IMR-90 (cell line): ENCODE results near the gene NOS3. TPM values are rescaled to one million over a fixed set of nuclear protein-coding genes. Genes with fewer than 3 reads are reported as not detected.

Experiments
- ATAC-seq: fragments of 200-7000 bp; cut with Tn5 transposase; 2 replicates; pipeline ENCODE4 v1.9.1; 2020; ENCODE audit warnings: low read depth, mild to moderate bottlenecking, moderate library complexity
- BruUV-seq: library from RNA; stranded (reverse); fragments of 400-500 nt; replicated peaks from 2 replicates; lab custom pipeline; 2021; lab: Mats Ljungman, UMichigan
- CTCF ChIA-PET: fragments of 300-600 bp; formaldehyde crosslinking; extraction: SDS; loops from one replicate; lab custom pipeline; 2021; ENCODE audit warnings: antibody characterized with exemption; lab: Yijun Ruan, JAX
- POLR2A ChIA-PET: fragments of 300-600 bp; sonication (Branson Sonifier 250); formaldehyde crosslinking; loops from one replicate; lab custom pipeline; 2022; ENCODE audit warnings: antibody characterized with exemption; ENCODE audit not compliant: unreplicated experiment; lab: Charles Lee
- DNase-seq: peaks from one replicate; pipeline ENCODE4 v3.0.0; 2013
- H2AFZ ChIP-seq: replicated peaks from 2 replicates; pipeline ENCODE3; 2013; ENCODE audit warnings: low read length, mild to moderate bottlenecking; ENCODE audit not compliant: poor library complexity
- H2AK5ac ChIP-seq: 2 replicates; pipeline ENCODE4 v1.6.1; 2013; ENCODE audit warnings: low read depth, low read length, inconsistent platforms
- H2AK9ac ChIP-seq: replicated peaks from 2 replicates; pipeline ENCODE3; 2013; ENCODE audit warnings: mild to moderate bottlenecking, low read depth, low read length, moderate library complexity; ENCODE audit not compliant: poor library complexity
- H2BK120ac ChIP-seq: 2 replicates; pipeline ENCODE4 v1.6.1; 2013; ENCODE audit warnings: low read depth, low read length, inconsistent platforms
- H2BK15ac ChIP-seq: 3 replicates; pipeline ENCODE4 v1.6.1; 2013; ENCODE audit warnings: low read depth, low read length, inconsistent platforms
- H2BK20ac ChIP-seq: 2 replicates; pipeline ENCODE4 v1.6.1; 2013; ENCODE audit warnings: low read depth, mild to moderate bottlenecking, inconsistent platforms, low read length, moderate library complexity
- H2BK5ac ChIP-seq: 2 replicates; pipeline ENCODE4 v1.6.1; 2013; ENCODE audit warnings: mild to moderate bottlenecking, low read depth, low read length, inconsistent platforms; ENCODE audit not compliant: poor library complexity, severe bottlenecking
- H3K14ac ChIP-seq: replicated peaks from 2 replicates; pipeline ENCODE4 v1.6.1; 2013; ENCODE audit warnings: low read depth, low read length, inconsistent platforms
- H3K18ac ChIP-seq: 2 replicates; pipeline ENCODE4 v1.6.1; 2013; ENCODE audit warnings: low read depth, low read length, control low read depth
- H3K23ac ChIP-seq: 2 replicates; pipeline ENCODE4 v1.6.1; 2013; ENCODE audit warnings: low read depth, low read length, inconsistent platforms
- H3K27ac ChIP-seq: 2 replicates; pipeline ENCODE4 v1.5.1; 2013; ENCODE audit warnings: mild to moderate bottlenecking, control low read depth, low read length; ENCODE audit not compliant: insufficient read depth
- H3K27me3 ChIP-seq: 2 replicates; pipeline ENCODE4 v1.6.1; 2013; ENCODE audit warnings: low read length; ENCODE audit not compliant: control insufficient read depth, insufficient read depth
- H3K36me3 ChIP-seq: 2 replicates; pipeline ENCODE4 v1.6.1; 2013; ENCODE audit warnings: low read length, mixed read lengths; ENCODE audit not compliant: control insufficient read depth, insufficient read depth
- H3K4ac ChIP-seq: 2 replicates; pipeline ENCODE4 v1.6.1; 2013; ENCODE audit warnings: low read depth, low read length, inconsistent platforms
- H3K4me1 ChIP-seq: 2 replicates; pipeline ENCODE4 v1.6.1; 2013; ENCODE audit warnings: low read length, mixed read lengths; ENCODE audit not compliant: control insufficient read depth, insufficient read depth
- H3K4me2 ChIP-seq: 2 replicates; pipeline ENCODE4 v1.6.1; 2013; ENCODE audit warnings: low read depth, mild to moderate bottlenecking, control low read depth, low read length, moderate library complexity
- H3K4me3 ChIP-seq: 2 replicates; pipeline ENCODE4 v1.5.1; 2013; ENCODE audit warnings: low read depth, mild to moderate bottlenecking, control low read depth, low read length, moderate library complexity; ENCODE audit not compliant: insufficient read depth
- H3K56ac ChIP-seq: 2 replicates; pipeline ENCODE4 v1.6.1; 2013; ENCODE audit warnings: low read length, inconsistent platforms; ENCODE audit not compliant: insufficient read depth; ENCODE audit errors: extremely low read depth
- H3K79me1 ChIP-seq, 2 experiments: 2 replicates each; pipeline ENCODE4 v1.6.1; 2013; ENCODE audit warnings: low read length in 2 of 2, inconsistent platforms in 1 of 2, low read depth in 1 of 2
- H3K9ac ChIP-seq: 2 replicates; pipeline ENCODE4 v1.6.1; 2013; ENCODE audit warnings: low read depth, low read length, control low read depth
- H3K9me1 ChIP-seq: 2 replicates; pipeline ENCODE4 v1.6.1; 2013; ENCODE audit warnings: low read length, inconsistent platforms; ENCODE audit not compliant: insufficient read depth
- H3K9me3 ChIP-seq: 2 replicates; pipeline ENCODE4 v1.6.1; 2013; ENCODE audit warnings: low read length; ENCODE audit not compliant: control insufficient read depth, insufficient read depth
- H4K20me1 ChIP-seq: 2 replicates; pipeline ENCODE4 v1.6.1; 2013; ENCODE audit warnings: low read length, inconsistent platforms; ENCODE audit not compliant: insufficient read depth
- H4K5ac ChIP-seq: 2 replicates; pipeline ENCODE4 v1.6.1; 2013; ENCODE audit warnings: mild to moderate bottlenecking, low read depth, low read length, control low read depth
- H4K8ac ChIP-seq, 2 experiments: 2 replicates each; pipeline ENCODE4 v1.6.1; 2013; ENCODE audit warnings: low read depth in 2 of 2, low read length in 2 of 2, control low read depth in 1 of 2, inconsistent platforms in 1 of 2
- H4K91ac ChIP-seq: 2 replicates; pipeline ENCODE4 v1.6.1; 2013; ENCODE audit warnings: low read depth, low read length, inconsistent platforms; ENCODE audit not compliant: insufficient read depth
- BHLHE40 ChIP-seq: fragments of 150-350 bp; IDR thresholded peaks from 2 replicates; pipeline ENCODE4 v1.6.1; 2016; ENCODE audit warnings: mild to moderate bottlenecking, low read depth, low read length
- CEBPB ChIP-seq: IDR thresholded peaks from 2 replicates; pipeline ENCODE4 v1.6.1; 2012; ENCODE audit warnings: low read depth, low read length, improper control_type of control experiment
- CHD1 ChIP-seq: IDR thresholded peaks from 2 replicates; pipeline ENCODE4 v1.6.1; 2012; ENCODE audit warnings: low read depth, low read length, improper control_type of control experiment
- FOS ChIP-seq: fragments of 150-350 bp; IDR thresholded peaks from 2 replicates; pipeline ENCODE4 v1.6.1; 2016; ENCODE audit warnings: low read depth, low read length
- MAFK ChIP-seq: IDR thresholded peaks from 2 replicates; pipeline ENCODE4 v1.6.1; 2012; ENCODE audit warnings: low read depth, low read length, improper control_type of control experiment
- MAZ ChIP-seq: IDR thresholded peaks from 2 replicates; pipeline ENCODE4 v1.6.1; 2012; ENCODE audit warnings: low read depth, mild to moderate bottlenecking, low read length, improper control_type of control experiment, moderate library complexity, borderline replicate concordance
- MXI1 ChIP-seq: IDR thresholded peaks from 2 replicates; pipeline ENCODE4 v1.6.1; 2012; ENCODE audit warnings: low read depth, mild to moderate bottlenecking, low read length, moderate library complexity, borderline replicate concordance
- NFE2L2 ChIP-seq: fragments of 150-350 bp; IDR thresholded peaks from 2 replicates; pipeline ENCODE4 v1.6.1; 2016; ENCODE audit warnings: low read depth, mild to moderate bottlenecking, low read length
- POLR2A ChIP-seq: IDR thresholded peaks from 2 replicates; pipeline ENCODE4 v1.6.1; 2012; ENCODE audit warnings: mild to moderate bottlenecking, low read depth, low read length
- RAD21 ChIP-seq: IDR thresholded peaks from 2 replicates; pipeline ENCODE4 v1.6.1; 2012; ENCODE audit warnings: low read length, improper control_type of control experiment
- RCOR1 ChIP-seq: IDR thresholded peaks from 2 replicates; pipeline ENCODE4 v1.6.1; 2012; ENCODE audit warnings: mild to moderate bottlenecking, low read length, improper control_type of control experiment; ENCODE audit not compliant: insufficient replicate concordance
- RFX5 ChIP-seq: IDR thresholded peaks from 2 replicates; pipeline ENCODE4 v1.8.0; 2012; ENCODE audit warnings: low read depth, mild to moderate bottlenecking, low read length, moderate library complexity
- SMC3 ChIP-seq: fragments of 150-350 bp; IDR thresholded peaks from 2 replicates; pipeline ENCODE4 v1.6.1; 2016; ENCODE audit warnings: low read depth, mild to moderate bottlenecking, antibody characterized with exemption, low read length, moderate library complexity
- whole genome bisulfite sequencing, 2 experiments: methylation state at CpG; one replicate each; pipeline versions ENCODE4 v1.1.5 to v1.1.7; 2013; ENCODE audit warnings: missing lambda C conversion rate in 2 of 2; ENCODE audit not compliant: insufficient read length in 1 of 2; ENCODE audit errors: extremely low coverage in 2 of 2; 5-methylcytosine and 5-hydroxymethylcytosine counted together
- dilution Hi-C: fragments of 300-500 bp; cut with HindIII; formaldehyde crosslinking; loops from one replicate; pipeline ENCODE4 v1.14.3; 2018; ENCODE audit warnings: low sequenced_read_pairs; ENCODE audit not compliant: unreplicated experiment
- in situ Hi-C: fragments of 300-500 bp; cut with MboI; formaldehyde crosslinking; loops from 3 replicates; pipeline ENCODE4 v1.14.3; 2019; ENCODE audit warnings: low sequenced_read_pairs, inconsistent platforms, mixed read lengths
- intact Hi-C: fragments of 100-400 bp; cut with micrococcal nuclease; formaldehyde crosslinking; loops from 2 replicates; pipeline ENCODE4 v1.10.0; 2022
- polyA plus RNA-seq, 3 experiments: library from polyadenylated mRNA; depleted of rRNA; stranded (reverse); fragments of >200 nt; gene quantifications; 2 replicates each; pipeline ENCODE4 v1.2.3, GENCODE V29; 2012; ENCODE audit warnings: low replicate concordance in 1 of 3
- total RNA-seq: library from RNA; depleted of rRNA; stranded (reverse); fragments of >200 nt; gene quantifications from 2 replicates; pipeline ENCODE4 v1.2.3, GENCODE V29; 2012
- TF ChIP-seq, protein P1 (sequence below): fragments of 150-350 bp; IDR thresholded peaks from 2 replicates; pipeline ENCODE4 v1.6.1; 2017; ENCODE audit warnings: mild to moderate bottlenecking, antibody characterized with exemption, low read length, low read depth
- TF ChIP-seq, protein P2 (sequence below): fragments of 150-350 bp; IDR thresholded peaks from 2 replicates; pipeline ENCODE4 v1.6.1; 2016; ENCODE audit warnings: low read depth, mild to moderate bottlenecking, low read length, moderate library complexity, borderline replicate concordance
- TF ChIP-seq, protein P3 (sequence below): conservative IDR thresholded peaks from 2 replicates; pipeline ENCODE4 v1.5.1; 2012; ENCODE audit warnings: mild to moderate bottlenecking, low read depth, low read length, improper control_type of control experiment

NOS3 gene
- total and polyA plus RNA-seq, 2 of the 4 experiments (the other 2 are of a cell fraction): 0.72 to 2.0 TPM

DNA sequence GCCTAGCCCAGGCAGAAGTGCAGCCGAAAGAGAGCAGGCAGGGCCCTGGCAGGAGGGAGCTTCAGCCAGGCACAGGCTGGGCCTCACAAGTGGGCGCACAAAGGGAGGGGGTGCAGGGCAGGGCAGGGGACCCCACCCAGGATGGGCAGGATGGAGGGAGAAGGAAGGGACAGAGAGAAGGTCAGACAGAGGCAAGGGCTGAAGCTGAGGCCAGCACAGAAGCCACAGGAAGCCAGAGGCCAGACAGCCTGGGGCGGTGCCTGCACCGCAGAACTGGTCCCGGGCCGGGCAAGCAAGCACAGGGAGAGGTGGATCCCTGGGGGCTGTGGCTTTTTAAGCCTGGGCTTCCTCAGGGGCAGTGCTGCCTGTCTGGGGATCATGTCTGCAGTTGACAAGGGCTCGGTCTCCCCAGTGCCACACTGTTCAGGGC is 16.7 kb downstream of the NOS3 start:
- ChIA-PET CTCF (interaction anchor here (1.0 to 1.4 kb wide), 2 partner anchors 11 to 27 kb away, joined by 3 to 4 read pairs; no protein-coding TSS in a partner anchor), POLR2A (no interaction called here)
- TF ChIP-seq, protein P1, sequence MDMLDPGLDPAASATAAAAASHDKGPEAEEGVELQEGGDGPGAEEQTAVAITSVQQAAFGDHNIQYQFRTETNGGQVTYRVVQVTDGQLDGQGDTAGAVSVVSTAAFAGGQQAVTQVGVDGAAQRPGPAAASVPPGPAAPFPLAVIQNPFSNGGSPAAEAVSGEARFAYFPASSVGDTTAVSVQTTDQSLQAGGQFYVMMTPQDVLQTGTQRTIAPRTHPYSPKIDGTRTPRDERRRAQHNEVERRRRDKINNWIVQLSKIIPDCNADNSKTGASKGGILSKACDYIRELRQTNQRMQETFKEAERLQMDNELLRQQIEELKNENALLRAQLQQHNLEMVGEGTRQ: no peak
- TF ChIP-seq, protein P2, sequence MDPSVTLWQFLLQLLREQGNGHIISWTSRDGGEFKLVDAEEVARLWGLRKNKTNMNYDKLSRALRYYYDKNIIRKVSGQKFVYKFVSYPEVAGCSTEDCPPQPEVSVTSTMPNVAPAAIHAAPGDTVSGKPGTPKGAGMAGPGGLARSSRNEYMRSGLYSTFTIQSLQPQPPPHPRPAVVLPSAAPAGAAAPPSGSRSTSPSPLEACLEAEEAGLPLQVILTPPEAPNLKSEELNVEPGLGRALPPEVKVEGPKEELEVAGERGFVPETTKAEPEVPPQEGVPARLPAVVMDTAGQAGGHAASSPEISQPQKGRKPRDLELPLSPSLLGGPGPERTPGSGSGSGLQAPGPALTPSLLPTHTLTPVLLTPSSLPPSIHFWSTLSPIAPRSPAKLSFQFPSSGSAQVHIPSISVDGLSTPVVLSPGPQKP: no peak
- TF ChIP-seq SMC3: no peak
- no peak for TF ChIP-seq POLR2A
- TF ChIP-seq NFE2L2: no peak
- no peak for TF ChIP-seq MXI1
- TF ChIP-seq MAZ: no peak
- TF ChIP-seq RCOR1: no peak
- TF ChIP-seq CHD1: no peak
- TF ChIP-seq CEBPB: no peak
- no peak for TF ChIP-seq MAFK
- TF ChIP-seq BHLHE40: no peak
- TF ChIP-seq RFX5: no peak
- TF ChIP-seq RAD21: no peak
- TF ChIP-seq, protein P3, sequence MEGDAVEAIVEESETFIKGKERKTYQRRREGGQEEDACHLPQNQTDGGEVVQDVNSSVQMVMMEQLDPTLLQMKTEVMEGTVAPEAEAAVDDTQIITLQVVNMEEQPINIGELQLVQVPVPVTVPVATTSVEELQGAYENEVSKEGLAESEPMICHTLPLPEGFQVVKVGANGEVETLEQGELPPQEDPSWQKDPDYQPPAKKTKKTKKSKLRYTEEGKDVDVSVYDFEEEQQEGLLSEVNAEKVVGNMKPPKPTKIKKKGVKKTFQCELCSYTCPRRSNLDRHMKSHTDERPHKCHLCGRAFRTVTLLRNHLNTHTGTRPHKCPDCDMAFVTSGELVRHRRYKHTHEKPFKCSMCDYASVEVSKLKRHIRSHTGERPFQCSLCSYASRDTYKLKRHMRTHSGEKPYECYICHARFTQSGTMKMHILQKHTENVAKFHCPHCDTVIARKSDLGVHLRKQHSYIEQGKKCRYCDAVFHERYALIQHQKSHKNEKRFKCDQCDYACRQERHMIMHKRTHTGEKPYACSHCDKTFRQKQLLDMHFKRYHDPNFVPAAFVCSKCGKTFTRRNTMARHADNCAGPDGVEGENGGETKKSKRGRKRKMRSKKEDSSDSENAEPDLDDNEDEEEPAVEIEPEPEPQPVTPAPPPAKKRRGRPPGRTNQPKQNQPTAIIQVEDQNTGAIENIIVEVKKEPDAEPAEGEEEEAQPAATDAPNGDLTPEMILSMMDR: no peak
- TF ChIP-seq FOS: no peak
- no peaks in the 10 kb centered on the region for H3K9me3 ChIP-seq
- no TSS peak for BruUV-seq
- H2BK5ac ChIP-seq: no peak overlapping the region
- in situ Hi-C loops: no loop called here
- H3K18ac ChIP-seq: no peak overlapping the region
- H4K5ac ChIP-seq: no peak overlapping the region
- no peak overlapping the region for H3K9ac ChIP-seq
- ATAC-seq: no peak
- H4K8ac ChIP-seq: no peak overlapping the region
- no peaks in the 10 kb centered on the region for H4K20me1 ChIP-seq
- no peak for DNase-seq
- no peak overlapping the region for H2BK20ac ChIP-seq
- H3K4ac ChIP-seq: no peak overlapping the region
- no peaks in the 10 kb centered on the region for H3K79me1 ChIP-seq
- no peak overlapping the region for H2AFZ ChIP-seq
- no peak overlapping the region for H4K91ac ChIP-seq
- H2BK120ac ChIP-seq: no peak overlapping the region
- H2BK15ac ChIP-seq: no peak overlapping the region
- no peak overlapping the region for H3K23ac ChIP-seq
- no peaks in the 10 kb centered on the region for H3K9me1 ChIP-seq
- 88% methylated on average over 6 of the region's 7 CpGs; no CpG with 5 or more reads in 1 of the 2 experiments for WGBS, 2 experiments
- intact Hi-C loops: no loop called here
- no peak overlapping the region for H3K14ac ChIP-seq
- H3K27me3 ChIP-seq: peaks cover 15% of the 10 kb centered on the region
- no peaks in the 10 kb centered on the region for H3K36me3 ChIP-seq
- H3K4me3 ChIP-seq: no peak overlapping the region
- H2AK9ac ChIP-seq: no peak overlapping the region
- no peak overlapping the region for H3K4me2 ChIP-seq
- H3K27ac ChIP-seq: no peak overlapping the region
- H3K56ac ChIP-seq: no peak overlapping the region
- no peak overlapping the region for H2AK5ac ChIP-seq
- dilution Hi-C loops: no loop called here
- H3K4me1 ChIP-seq: peaks cover 8% of the 10 kb centered on the region; the same call in 1 of the 2 replicates
